Fibroblast of skin of right biceps (primary cell): ENCODE measurements around the gene HTT-AS.

Source experiments
- DNase-seq: peaks from one replicate; pipeline ENCODE4 v3.0.0-alpha.2; 2013

Gene HTT-AS

DNA sequence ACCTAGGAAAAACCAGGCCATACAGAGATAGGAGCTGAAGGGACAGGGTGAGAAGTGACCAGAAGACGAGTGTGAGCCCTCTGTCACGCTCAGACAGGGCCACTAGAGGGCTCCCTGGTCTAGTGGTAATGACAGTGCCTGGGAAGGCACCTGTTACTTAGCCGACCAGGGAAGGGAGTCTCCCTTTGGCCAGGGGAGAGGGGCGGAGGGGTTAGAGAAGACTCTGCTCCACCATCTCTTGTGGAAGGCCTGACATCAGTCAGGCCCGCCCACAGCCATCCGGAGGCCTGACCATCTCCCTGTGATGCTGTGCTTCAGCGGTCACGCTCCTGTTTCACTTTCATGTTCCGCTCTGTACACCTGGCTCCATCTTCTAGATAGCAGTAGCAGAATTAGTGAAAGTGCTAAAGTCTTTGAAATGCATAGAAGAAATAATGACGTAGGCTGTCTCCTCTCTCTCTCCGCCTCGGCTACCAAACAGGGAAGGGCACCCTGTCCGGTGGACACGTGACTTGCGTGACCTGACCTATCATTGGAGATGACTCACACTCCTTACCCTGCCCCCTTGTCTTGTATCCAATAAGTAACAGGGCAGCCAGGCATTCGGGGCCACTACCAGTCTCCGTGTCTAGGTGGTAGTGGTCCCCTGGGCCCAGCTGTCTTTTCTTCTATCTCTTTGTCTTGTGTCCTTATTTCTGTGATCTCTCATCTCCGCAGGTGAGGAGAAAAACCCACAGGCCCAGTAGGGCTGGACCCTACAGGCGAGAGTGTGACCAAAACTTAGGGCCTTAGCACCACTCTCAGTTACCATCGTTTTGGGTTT, 26.7 kb downstream of the HTT-AS start:
- DNase-seq, result peak; percentile 39

- no peak for DNase-seq
Measured at GRCh38 chr4:3046623-3047022, 27.7 kb downstream of the HTT-AS start.

DNA sequence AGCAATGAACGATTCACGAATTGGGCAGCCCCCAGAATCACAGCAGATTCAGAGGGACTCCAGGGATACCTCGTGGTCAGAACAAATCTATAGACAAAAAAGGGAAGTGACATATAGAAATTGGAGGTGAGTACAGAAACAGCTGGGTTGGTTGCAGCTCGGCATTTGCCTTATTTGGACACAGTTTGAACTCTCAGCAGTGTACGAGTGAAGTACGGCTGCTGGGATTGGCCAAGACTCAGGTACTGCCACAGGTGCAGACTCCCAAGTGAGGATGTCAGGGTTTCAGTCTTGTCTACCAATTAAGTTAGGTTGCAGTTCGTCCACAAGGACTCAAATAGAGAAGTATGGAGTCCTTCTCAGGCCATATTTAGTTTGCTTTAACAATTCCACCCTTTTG, 28.2 kb downstream of the HTT-AS start:
- no peak for DNase-seq

DNA sequence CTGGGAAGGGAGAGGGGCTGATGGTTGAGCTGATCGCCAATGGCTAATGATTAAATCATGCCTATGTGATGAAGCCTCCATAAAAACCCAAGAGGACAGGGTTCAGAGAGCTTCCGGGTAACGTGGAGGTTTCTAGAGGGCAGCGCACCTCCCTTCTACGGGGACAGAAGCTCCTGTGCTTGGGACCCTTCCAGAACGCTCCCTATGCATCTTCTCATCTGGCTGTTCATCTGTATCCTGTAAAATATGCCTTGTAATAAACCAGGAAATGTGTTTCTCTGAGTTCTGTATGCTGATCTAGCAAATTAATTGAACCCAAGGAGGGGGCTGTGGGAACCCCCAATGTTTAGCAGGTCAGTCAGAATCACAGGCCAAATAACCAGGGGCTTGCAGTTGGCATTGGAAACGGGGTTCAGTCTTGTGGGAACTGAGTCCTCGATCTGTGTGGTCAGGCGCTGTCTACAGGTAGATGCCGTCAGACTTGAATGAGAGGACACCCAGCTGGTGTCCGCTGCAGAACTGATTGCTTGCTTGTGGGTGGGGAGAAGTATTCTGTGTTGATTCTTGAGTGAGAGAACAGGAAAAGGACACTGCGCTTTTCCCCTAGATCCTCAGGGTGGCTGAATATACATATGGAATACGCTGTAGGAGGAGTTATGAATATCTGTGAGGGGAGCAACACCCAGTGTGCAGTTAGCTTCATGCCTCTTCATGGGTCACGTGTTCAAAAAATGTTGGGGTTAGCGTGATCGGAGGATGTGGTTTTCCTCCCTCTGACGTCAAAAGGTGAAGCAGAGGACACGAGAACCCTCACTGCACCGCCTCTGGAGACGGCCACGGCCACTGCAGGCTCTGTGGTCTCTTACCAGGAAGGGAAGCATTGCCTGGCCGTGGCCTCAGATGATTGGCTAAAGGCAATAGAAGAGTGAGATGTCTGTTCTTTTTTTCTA, 29.2 kb downstream of the HTT-AS start:
- DNase-seq, result peak; percentile 67

- DNase-seq, result no peak
Measured at GRCh38 chr4:3043282-3044020, 30.9 kb downstream of the HTT-AS start.

DNA sequence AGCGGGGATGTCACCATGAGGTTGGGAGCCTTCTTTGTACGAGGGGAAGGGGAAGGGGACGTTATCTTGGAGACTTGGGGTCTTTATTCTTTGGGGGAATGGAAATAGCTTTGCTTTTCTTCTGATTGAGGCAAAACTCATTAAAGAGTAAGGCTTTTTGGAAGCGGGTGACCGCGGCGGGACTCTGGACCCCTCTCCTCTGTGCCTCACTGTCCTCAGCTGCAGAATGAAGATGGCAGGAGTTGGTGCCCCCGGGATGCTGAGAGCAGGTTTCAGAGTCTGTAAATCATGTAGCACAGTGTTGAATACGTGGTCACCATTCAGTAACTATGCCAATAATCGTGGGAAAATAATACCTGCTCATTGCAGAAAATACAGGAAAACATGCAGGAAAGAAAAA, 32.1 kb downstream of the HTT-AS start:
- DNase-seq, result no peak

DNA sequence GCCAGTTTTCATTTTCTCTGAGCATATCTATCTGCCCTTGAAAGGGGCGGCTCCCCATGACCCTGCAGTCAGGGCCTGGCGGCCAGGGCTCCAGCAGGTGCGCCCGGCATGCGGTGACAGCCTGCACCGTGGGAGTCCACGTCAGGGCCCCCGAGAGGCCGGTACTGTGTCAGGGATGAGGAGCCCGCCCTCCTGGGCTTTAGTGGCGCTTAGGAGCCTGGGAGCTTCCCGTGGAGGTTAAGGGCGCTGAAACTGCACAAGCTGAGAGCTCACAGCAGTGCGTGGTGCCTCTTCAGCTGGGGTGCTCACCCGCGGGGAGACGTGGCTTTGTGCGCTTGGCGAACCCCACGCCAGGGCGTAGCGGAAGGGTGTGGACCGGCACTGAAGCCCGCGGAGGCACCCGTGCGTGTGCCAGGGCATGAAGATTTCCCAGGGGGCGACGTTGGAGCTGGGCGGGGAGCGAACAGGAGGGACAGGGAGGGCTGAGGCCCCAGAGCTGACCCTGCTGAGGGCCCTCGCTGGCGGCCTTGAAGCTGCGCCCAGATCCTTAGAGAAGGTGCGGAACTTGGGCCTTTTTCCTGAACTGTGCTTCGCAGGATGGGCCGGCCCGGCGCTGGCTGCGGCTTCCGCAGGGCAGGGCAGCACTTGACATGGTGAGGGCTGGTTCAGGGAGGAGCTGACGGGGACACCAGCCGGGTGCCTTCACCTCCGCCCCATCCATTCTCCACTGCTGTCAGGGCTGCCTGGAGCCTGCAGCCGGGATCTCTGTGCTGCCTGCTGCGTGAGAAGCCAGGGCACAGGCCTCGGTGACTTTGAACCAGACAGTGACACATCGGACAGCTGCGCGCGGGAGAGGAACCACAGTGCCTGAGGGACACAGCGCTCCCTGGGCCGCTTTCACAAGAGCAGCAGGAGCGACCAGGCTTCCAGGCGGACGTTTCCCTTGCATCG, 32.9 kb downstream of the HTT-AS start:
- peak; percentile 58 for DNase-seq

DNA sequence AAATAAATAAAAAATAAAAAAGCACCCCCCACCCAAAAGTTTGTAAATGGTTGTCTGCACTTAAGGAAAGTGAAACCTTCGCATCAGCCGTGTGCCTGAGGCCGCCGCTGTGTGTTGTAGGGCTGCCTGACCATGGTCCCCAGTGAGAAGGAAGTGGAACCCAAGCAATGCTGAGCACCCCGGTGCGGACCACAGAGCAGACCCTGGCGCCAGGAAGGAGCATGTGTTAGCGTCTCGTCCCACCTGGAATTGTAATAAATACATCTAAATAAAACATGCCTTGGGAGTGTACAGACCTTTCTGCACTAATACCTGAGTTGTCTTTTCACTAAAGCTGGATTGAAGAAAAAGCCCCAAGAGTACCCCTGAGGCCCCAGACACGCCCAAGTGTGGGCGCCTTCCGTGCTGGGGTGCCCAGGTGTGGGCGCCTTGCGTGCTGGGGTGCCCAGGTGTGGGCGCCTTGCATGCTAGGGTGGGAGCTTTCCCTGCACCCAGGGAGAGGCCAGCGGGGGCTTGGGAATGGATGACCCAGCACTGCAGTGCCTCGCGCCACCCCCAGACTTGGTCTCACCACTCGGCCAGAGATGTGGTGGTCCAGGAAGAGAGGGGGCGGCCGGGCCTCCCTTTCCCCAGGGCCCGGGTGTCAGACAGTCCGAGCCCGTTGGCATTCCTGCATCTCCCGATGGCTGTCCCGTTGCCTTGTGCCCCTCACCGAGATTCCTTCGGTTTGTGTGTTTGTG, 33.7 kb downstream of the HTT-AS start:
- no peak for DNase-seq

- no peak for DNase-seq
Measured at GRCh38 chr4:3039706-3040366, 34.5 kb downstream of the HTT-AS start.

GRCh38 chr4:3037957-3038461, 36.3 kb downstream of the HTT-AS start:
- DNase-seq, result peak; percentile 10

GRCh38 chr4:3036131-3036952, 38.0 kb downstream of the HTT-AS start:
- no peak for DNase-seq

DNA sequence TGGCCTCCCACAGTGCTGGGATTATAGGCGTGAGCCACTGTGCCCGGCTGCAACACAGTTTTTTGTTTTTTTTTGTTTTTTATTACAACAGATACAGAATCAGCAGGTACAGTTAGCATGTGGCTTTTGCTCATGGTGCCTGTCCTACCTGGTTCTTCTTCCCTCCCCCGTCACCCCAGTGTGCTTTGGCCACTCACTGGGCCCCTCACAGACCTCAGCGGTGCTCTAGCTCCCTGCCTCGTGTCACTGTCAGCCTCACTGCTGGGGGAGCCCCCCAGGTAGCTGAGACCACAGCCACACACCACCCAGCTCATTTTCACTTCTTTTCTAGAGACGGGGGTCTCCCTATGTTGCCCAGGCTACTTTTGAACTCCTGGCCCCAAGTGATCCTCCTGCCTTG, 38.7 kb downstream of the HTT-AS start:
- no peak for DNase-seq

DNA sequence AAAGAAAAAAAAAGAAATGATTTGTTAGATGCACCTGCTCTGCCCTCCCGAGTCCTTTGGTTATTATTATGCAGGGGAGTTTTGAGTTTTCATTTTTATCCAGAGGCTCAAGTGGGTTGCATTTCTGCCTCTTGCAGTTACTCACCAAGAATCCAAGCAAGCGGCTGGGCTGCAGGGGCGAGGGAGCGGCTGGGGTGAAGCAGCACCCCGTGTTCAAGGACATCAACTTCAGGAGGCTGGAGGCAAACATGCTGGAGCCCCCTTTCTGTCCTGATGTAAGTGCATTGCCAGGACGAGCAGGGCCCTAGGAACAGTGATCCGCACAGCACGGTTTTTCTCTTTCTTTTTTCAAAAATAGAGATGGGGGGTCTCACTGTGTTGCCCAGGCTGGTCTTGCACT, 39.1 kb downstream of the HTT-AS start:
- no peak for DNase-seq

DNA sequence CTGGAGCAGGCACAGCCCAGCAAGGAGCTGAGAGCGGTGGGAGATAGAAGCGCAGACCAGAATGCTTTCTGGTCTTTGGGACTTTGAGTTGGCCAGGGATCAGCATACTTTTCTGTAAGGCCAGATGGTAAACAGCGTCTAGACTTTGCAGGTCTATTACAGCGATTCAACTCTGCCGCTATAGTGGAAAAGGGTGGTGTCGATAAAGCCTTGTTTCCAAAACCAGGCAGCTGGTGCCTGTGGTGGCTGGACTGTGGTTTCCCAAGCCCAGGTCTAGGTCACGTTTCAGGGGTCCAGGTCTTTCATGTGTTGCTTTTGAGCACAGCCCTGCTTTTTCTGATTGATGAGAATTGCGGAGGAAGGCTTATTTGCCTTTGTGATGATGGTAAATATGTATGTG, 40.1 kb downstream of the HTT-AS start:
- no peak for DNase-seq

GRCh38 chr4:3031357-3032082, 42.8 kb downstream of the HTT-AS start:
- DNase-seq, result no peak

GRCh38 chr4:3030566-3031356, 43.6 kb downstream of the HTT-AS start:
- no peak for DNase-seq

GRCh38 chr4:3029464-3029863, 44.9 kb downstream of the HTT-AS start:
- DNase-seq, result no peak

- no peak for DNase-seq
Measured at GRCh38 chr4:3026540-3026939, 47.8 kb downstream of the HTT-AS start.
